Breast epithelium (tissue), 4 donors: ENCODE results near the gene ISL2. TPM values are rescaled to one million over a fixed set of nuclear protein-coding genes. Genes with fewer than 3 reads are reported as not detected.
"Not testable (repeated sequence)": the region's sequence is repeated elsewhere in the genome, so short reads cannot be mapped to it uniquely, and the experiment has no call there.

Experiments
- DNase-seq, 2 donors: peaks; one replicate each; pipeline ENCODE4 v3.0.0-alpha.2; 2019; ENCODE audit warnings: low spot score in 2 of 2
- H3K27ac ChIP-seq, 2 donors: fragments of 200-600 bp; sonication (generic) in 1 of 2; one replicate each; pipeline ENCODE4 v1.5.1; 2016 to 2019; ENCODE audit warnings: mild to moderate bottlenecking in 1 of 2
- H3K27me3 ChIP-seq, 2 donors: fragments of 200-600 bp; sonication (generic) in 1 of 2; one replicate each; pipeline versions ENCODE4 v1.5.1 to v1.6.0; 2017 to 2019; ENCODE audit warnings: control low read depth in 1 of 2, mild to moderate bottlenecking in 1 of 2
- H3K36me3 ChIP-seq: fragments of 200-600 bp; one replicate; pipeline ENCODE4 v1.5.1; 2019
- H3K4me1 ChIP-seq, 2 donors: fragments of 200-600 bp; sonication (generic); one replicate each; pipeline ENCODE4 v1.5.1; 2016 to 2019; ENCODE audit warnings: control low read depth in 1 of 2
- H3K4me3 ChIP-seq, 3 donors: fragments of 200-600 bp; sonication (generic); 1 replicate in 2 of 3; 2 replicates in 1 of 3; pipeline ENCODE4 v1.5.1; 2016 to 2019; ENCODE audit warnings: mild to moderate bottlenecking in 3 of 3, moderate library complexity in 2 of 3
- H3K9me3 ChIP-seq, 2 donors: fragments of 200-600 bp; sonication (generic) in 1 of 2; one replicate each; pipeline ENCODE4 v1.5.1; 2016 to 2019; ENCODE audit warnings: control low read depth in 1 of 2
- POLR2A ChIP-seq: fragments of 450-650 bp; IDR thresholded peaks from one replicate; pipeline ENCODE4 v1.6.1; 2016; ENCODE audit warnings: antibody characterized with exemption, mild to moderate bottlenecking, moderate library complexity
- POLR2AphosphoS5 ChIP-seq, 3 donors: sonication (generic); formaldehyde crosslinking; IDR thresholded peaks; one replicate each; pipeline ENCODE4 v1.6.1; 2017; ENCODE audit warnings: antibody characterized with exemption in 3 of 3
- intact Hi-C: fragments of 100-400 bp; cut with DNase I; formaldehyde crosslinking; loops from one replicate; pipeline ENCODE4 v1.15.1; 2023; ENCODE audit warnings: low total_unique reads
- total RNA-seq, 3 donors: library from RNA; depleted of rRNA; stranded (reverse); fragments of >200 nt; gene quantifications; one replicate each; pipeline ENCODE4 v1.1.0, GENCODE V29; 2016
- TF ChIP-seq, protein P1 (sequence below), 3 donors: fragments of 450-650 bp; IDR thresholded peaks; one replicate each; pipeline ENCODE4 v1.5.1; 2016 to 2017; ENCODE audit warnings: antibody characterized with exemption in 3 of 3, mild to moderate bottlenecking in 3 of 3, moderate library complexity in 3 of 3

ISL2 gene
- total RNA-seq, 3 donors from 2014 or later: 0.29 TPM; not detected in 2

DNA sequence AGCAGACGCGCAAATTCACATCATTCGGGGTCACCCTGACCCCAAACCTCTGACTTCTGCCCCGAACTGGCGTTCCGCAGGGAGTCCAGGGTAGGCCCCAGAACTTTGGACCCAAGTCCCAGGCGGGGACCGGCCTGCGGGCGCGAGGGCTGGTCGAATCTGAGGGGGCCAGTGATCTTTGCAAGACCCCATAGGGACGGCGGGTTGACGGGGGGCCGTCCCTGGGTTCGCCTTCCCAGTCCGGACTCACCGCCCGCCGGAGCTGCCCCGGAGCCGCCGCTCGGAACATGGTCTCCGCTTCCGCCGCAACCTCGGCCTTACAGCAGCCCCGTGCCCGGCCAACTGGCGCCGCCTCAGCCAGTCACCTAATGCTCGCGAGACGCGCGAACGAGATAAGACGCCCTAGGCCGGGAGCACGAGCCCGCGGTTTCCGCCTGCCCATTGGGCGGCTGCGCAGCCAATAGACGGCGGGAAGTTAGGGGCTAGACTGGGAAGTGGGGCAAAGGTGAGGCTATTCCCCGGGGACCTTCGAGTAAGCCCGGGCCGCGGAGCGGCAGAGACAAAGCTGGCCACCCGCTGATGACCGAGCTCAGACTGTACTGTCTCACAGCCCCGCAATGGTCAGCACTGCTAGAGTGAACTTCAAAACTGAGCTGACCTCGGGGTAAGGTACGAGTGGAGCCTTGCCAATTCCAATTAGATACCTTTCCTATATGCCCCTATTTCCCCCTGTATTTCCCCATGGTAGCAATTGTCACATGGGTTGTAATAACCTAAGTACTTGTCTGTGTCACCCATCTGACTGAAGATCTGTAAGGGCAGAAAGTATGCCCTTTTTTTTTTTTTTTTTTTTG, 25.2 kb upstream of the ISL2 start, which contains the start of gene ETFA:
ETFA (minus strand) TSS at position 370 of the 854 bp plus-strand sequence; CDS start at position 289, 81 bp downstream.
- H3K36me3 ChIP-seq: no peaks in the 10 kb centered on the region
- peak; percentile 88 to 93 (median 93) for TF ChIP-seq POLR2AphosphoS5 (IDR thresholded peaks at IDR 0.05)
- TF ChIP-seq, protein P1, sequence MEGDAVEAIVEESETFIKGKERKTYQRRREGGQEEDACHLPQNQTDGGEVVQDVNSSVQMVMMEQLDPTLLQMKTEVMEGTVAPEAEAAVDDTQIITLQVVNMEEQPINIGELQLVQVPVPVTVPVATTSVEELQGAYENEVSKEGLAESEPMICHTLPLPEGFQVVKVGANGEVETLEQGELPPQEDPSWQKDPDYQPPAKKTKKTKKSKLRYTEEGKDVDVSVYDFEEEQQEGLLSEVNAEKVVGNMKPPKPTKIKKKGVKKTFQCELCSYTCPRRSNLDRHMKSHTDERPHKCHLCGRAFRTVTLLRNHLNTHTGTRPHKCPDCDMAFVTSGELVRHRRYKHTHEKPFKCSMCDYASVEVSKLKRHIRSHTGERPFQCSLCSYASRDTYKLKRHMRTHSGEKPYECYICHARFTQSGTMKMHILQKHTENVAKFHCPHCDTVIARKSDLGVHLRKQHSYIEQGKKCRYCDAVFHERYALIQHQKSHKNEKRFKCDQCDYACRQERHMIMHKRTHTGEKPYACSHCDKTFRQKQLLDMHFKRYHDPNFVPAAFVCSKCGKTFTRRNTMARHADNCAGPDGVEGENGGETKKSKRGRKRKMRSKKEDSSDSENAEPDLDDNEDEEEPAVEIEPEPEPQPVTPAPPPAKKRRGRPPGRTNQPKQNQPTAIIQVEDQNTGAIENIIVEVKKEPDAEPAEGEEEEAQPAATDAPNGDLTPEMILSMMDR (IDR thresholded peaks at IDR 0.05): no peak
- peak; percentile 81 for TF ChIP-seq POLR2A
- H3K27ac ChIP-seq: peak within 1 kb of the TSS; percentile 90 to 95
- no peaks in the 10 kb centered on the region for H3K4me1 ChIP-seq
- H3K9me3 ChIP-seq: no peaks in the 10 kb centered on the region
- peak within 1 kb of the TSS; percentile 63 to 97 (median 83) for H3K4me3 ChIP-seq
- intact Hi-C loops: no loop called here
- no peaks in the 10 kb centered on the region for H3K27me3 ChIP-seq
- DNase-seq: peak; percentile 91 to 95

DNA sequence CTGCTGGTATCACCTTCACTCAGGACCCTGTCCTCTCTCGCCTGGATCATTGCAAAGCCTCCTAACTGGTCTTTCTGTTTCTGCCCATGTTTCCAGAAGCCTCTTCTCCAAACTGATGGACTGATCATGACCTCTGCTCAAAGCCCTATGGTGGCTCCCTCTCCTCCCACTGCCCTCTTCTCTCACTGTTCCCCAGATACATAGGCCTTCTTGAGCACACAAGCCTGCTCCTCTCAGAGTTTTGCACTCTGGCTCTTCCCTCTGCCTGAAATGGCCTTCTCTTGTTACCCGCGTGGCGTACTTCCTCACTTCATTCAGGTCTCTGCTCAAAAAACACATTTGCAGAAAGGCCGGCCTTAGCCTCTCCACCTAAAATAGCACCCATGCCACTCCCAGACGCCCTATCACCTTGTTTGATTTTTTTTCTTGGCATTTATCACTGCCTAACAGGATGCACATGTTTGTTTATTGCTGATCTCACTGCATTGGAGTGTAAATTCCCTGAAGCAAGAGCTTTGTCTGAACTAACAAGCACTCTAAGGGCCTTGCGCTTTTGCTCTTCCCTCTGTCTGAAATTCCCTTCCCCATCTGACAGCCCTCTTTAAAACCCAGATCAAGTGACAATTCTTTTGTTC, 23.9 kb upstream of the ISL2 start:
- intact Hi-C loops: no loop called here
- TF ChIP-seq POLR2A: no peak
- TF ChIP-seq POLR2AphosphoS5 (IDR thresholded peaks at IDR 0.05): peak in 1 of 3 donors; percentile 15
- Histone ChIP-seq H3K4me3 (no peak overlapping the region), H3K4me1 (no peaks in the 10 kb centered on the region), H3K27ac (peak overlapping the region; percentile 66 to 71), H3K27me3 (no peaks in the 10 kb centered on the region), H3K36me3 (no peaks in the 10 kb centered on the region), H3K9me3 (no peaks in the 10 kb centered on the region)
- DNase-seq: no peak

DNA sequence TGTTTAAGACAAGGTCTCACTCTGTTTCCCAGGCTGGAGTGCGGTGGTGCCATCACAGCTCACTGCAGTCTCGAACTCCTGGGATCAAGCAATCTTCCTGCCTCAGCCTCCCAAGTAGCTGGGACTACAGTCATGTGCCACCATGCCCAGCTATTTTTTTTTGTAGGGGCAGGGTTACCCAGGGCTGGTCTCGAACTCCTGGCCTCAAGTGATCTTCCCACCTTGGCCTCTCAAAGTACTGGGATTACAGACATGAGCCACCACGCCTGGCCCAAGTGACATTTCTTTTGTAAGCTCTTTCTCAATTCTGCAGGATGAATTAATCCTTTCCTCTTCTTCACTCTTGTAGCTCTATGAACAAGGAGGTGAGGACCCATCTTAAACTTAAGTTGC, 23.4 kb upstream of the ISL2 start:
- not testable (repeated sequence) for DNase-seq, H3K4me1 ChIP-seq

DNA sequence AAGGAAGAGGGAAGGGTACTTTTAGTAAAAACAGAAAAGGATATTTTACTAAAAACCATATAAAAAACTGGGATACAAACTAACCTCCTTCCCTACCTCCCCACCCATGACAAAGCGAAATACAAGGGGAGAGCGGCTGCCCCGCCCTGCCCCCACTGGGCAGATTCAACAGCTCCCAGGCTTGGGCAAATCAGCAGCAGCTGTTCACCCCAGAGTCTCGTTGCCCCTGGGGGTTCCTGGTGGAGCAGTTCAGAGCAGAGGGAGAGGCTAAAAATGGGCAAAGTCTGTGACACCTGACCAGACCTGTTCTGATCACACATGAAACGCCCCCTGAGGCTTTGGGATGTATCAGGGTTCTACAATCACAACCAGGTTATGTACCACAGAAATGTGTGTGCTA, 22.8 kb upstream of the ISL2 start:
- Histone ChIP-seq H3K4me1 (no peaks in the 10 kb centered on the region), H3K27me3 (no peaks in the 10 kb centered on the region), H3K9me3 (no peaks in the 10 kb centered on the region), H3K4me3 (no peak overlapping the region), H3K36me3 (no peaks in the 10 kb centered on the region), H3K27ac (peak overlapping the region in 1 of 2 donors; percentile 66)
- TF ChIP-seq POLR2AphosphoS5 (IDR thresholded peaks at IDR 0.05) (no peak), POLR2A (no peak)
- TF ChIP-seq, protein P1 (IDR thresholded peaks at IDR 0.05): no peak
- intact Hi-C loops: no loop called here
- no peak for DNase-seq

More for the DNA sequence above, 23.4 kb upstream of the ISL2 start:
- H3K27me3 ChIP-seq, H3K36me3 ChIP-seq, H3K4me3 ChIP-seq, H3K9me3 ChIP-seq, intact Hi-C loops: not testable (repeated sequence)
- H3K27ac ChIP-seq: peak overlapping the region; percentile 66 to 71

DNA sequence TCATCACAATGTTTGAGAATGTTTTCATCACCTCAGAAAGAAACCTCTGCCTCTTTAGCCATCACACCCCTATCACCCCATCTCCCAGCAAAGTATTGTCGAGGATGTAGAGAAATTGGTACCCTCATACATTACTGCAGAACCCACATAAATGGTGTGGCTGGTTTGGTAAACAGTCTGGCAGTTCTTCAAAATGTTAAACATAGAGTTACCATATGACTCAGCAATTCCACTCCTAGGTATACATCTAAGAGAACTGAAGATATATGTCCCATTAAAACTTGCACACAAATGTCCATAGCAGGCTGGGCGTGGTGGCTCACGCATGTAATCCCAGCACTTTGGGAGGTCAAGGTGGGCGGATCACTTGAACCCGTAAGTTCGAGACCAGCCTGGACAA, 16.6 kb upstream of the ISL2 start:
- DNase-seq: no peak

More for the DNA sequence above, 16.6 kb upstream of the ISL2 start:
- Histone ChIP-seq H3K27ac (no peak overlapping the region), H3K4me3 (no peak overlapping the region), H3K36me3 (no peaks in the 10 kb centered on the region), H3K4me1 (no peaks in the 10 kb centered on the region), H3K9me3 (no peaks in the 10 kb centered on the region), H3K27me3 (peaks cover 0 to 4% of the 10 kb centered on the region in 2 donors)
- intact Hi-C loops: no loop called here
- no peak for TF ChIP-seq POLR2A
- TF ChIP-seq, protein P1 (IDR thresholded peaks at IDR 0.05): no peak
